ENCODE results near the gene UGT8.
A peak's percentile ranks its signal among the peaks of the same experiment; 100 is the strongest.

Gene UGT8

GRCh38 chr4:114694770-114695169 lies 96.2 kb downstream of the UGT8 start:
- peak; percentile 100 for FAIRE-seq

- no peak for FAIRE-seq
These were observed 99.6 kb downstream of the UGT8 start for GRCh38 chr4:114698231-114698630.

GRCh38 chr4:114701491-114701890 lies 102.9 kb downstream of the UGT8 start:
- FAIRE-seq = no peak

DNA sequence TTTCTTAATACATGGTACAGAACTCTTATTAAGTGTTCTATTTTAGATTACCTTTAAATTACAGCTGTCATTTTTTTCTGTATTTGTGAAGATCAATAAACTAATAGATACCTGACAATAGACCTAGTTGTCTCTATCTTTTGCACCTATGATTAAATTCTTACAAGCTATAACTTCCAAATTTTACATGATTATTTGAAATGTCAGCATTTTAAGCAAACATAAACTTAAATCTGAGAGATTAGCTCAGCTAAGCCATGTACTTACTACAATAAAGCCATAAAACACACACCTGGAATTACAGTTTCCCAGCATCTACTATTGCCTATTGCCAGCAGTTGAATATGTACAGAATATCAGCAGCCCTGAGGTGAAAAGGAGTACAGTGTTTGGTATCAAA lies 118.8 kb downstream of the UGT8 start:
- no peak for FAIRE-seq

DNA sequence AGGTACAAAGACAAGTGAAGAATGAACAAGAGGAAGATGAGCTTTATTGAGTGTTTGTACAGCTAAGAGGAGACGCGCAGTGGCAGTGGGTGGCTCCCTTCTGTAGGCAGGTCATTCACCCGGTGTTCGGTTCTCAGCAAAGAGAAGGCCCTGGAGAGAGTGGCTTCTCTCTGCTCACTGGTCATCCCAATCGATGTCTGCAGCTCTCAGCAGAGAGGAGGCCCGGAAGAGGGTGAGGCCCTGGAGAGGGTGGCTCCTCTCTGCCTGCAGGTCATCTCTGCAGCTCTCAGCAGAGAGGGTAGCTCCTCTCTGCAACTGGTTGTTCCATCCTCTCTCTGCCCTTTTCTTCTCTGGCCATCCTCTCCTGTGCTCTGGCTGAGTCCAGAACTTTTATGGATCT lies 126.5 kb downstream of the UGT8 start:
- FAIRE-seq = no peak

DNA sequence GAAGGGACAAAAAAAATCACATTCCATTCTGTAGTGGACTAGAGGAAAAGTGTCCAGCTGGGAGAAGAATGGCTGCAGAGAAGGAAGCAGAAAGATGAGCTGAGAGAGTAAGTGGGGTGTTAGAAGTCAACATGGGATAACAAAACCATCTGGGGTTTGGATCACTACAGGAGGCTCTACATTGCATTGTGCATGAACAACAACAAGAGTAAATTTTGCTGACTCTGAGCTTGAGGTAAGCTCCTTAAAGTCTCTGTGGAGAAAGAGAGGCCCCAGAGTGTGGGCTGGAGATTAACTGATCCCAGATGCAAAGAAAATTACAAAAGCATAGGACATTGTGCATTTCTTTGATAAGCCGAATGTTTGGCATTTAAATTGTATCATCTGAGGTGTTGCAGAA lies 128.9 kb downstream of the UGT8 start:
- FAIRE-seq = no peak

Data from islet of Langerhans (tissue), 1 donor.